GM21717 (cell line): ENCODE data around the gene ULK3.

Source experiments
- ATAC-seq: cut with Tn5 transposase; IDR thresholded peaks from one replicate; pipeline ENCODE4 v1.9.1; 2021; ENCODE audit warnings: mild to moderate bottlenecking, moderate library complexity; ENCODE audit not compliant: unreplicated experiment

ULK3 gene

DNA sequence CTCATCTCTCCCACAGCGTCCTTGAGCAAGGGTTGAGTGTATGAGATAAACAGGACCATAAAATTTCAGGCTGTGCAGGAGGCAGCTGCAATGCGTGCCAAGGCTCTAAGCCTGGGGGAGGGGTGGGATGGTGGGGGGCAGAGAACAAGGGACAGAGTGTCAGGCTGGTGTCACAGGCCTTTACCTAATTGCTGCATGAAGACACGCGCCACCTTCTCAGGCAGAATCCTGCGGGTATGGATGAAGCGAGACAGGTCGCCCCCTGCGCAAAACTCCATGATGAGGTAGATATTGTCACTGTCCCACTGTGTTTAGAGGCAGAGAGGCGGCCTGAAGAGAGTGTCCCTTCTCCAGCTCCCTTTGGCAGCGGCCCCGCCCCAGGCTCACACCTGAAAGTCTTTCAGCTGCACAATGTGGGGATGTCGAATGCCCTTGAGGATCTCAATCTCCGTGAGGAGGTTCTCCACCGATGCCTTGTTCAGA lies 1.0 kb downstream of the ULK3 start:
- no peak for ATAC-seq

- no peak for ATAC-seq
Measured at GRCh38 chr15:74840851-74841775, 1.8 kb downstream of the ULK3 start.

- ATAC-seq: no peak
Measured at GRCh38 chr15:74839526-74840395, 3.2 kb downstream of the ULK3 start.

- ATAC-seq: no peak
Measured at GRCh38 chr15:74838746-74839525, 4.0 kb downstream of the ULK3 start.

DNA sequence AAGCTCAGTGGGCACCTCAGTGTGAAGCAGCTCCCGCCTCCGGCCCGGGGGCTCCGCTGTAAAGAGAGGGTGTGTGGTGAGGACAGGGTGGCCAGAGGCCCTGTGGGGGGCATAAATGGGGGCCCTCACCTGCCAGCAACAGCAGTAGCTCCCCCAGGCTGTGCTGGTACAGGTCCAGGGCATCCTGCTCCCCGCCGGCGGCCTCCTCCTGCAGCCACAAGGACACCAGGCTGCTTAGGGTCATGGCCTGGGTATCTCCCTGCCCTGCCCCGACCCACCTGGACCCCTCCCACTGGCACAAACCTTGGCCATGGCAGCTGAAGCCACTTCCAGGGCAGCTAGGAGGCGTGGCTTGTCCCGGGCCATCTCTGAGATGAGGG lies 4.8 kb downstream of the ULK3 start:
- no peak for ATAC-seq

DNA sequence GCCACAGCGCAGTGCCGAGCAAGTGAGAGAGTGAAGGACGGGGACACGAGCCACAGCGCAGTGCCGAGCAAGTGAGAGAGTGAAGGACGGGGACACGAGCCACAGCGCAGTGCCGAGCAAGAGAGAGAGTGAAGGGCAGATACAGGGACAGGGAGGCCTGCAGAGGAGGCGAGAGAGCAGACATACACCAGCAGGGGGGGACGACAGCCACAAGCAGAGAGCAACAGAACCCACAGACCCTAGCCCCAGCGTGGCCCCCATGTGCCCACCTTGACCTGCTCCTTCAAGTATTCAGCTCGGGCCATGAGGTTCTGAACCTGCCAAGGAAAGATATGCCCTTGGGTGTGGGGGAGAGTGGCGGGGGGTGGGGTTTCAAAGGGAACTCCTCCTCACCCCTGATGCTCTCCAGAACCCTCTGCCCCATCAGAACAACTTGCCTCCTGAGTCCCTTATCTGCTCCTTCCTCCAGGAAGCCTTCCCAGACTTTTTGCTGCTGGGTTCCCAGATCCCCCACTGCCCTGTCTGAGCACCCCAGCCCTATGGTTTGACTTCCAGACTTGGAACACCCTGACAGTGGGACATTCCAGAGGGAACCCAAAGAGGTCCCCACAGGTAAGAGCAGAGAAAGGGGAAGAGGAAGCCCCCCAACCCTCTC lies 5.3 kb downstream of the ULK3 start:
- ATAC-seq: no peak

DNA sequence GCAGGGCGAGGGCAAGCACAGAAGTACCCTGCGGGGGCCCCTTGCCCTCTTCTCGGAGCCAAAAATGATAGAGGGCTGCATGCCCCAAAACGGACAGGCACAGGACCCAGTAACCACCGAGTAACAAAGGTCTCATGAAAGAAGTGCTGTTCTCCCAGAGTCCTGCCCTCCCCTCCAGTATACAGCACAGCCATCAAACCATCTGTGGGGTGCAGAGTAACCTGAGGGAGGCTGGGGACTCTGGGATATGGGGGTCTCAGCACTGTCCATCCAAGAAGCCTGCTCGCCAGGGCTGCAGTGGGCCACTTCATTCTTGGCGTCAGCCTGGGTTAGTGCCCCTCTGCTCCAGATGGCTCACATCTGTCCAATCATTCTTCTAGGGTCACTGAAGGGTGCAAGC lies 6.1 kb downstream of the ULK3 start:
- ATAC-seq: no peak

GRCh38 chr15:74835312-74835823 lies 7.6 kb downstream of the ULK3 start:
- ATAC-seq: no peak

- ATAC-seq: no peak
Measured at GRCh38 chr15:74833376-74834107, 9.4 kb downstream of the ULK3 start.

GRCh38 chr15:74832826-74833225 lies 10.1 kb downstream of the ULK3 start:
- ATAC-seq: no peak

GRCh38 chr15:74831813-74832495 lies 11.0 kb downstream of the ULK3 start:
- ATAC-seq: no peak

GRCh38 chr15:74830868-74831267 lies 12.1 kb downstream of the ULK3 start:
- ATAC-seq: no peak

DNA sequence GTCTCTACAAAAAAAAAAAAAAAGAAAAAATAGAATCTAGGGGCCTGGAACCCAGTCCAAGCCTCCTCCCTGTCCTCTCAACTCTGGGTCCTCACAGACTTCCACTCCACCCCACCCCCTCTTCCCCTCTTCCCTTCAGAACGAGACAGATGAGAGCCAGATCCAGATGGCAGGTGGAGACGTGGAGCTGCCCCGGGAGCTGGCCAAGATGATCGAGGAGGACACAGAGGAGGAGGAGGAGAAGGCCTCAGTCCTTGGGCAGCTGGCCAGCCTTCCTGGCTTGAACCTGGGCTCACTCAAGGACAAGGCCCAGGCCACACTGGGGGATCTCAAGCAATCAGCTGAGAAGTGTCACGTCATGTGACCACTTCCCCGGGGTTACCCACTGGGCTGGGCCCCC lies 13.0 kb downstream of the ULK3 start:
- ATAC-seq: no peak

DNA sequence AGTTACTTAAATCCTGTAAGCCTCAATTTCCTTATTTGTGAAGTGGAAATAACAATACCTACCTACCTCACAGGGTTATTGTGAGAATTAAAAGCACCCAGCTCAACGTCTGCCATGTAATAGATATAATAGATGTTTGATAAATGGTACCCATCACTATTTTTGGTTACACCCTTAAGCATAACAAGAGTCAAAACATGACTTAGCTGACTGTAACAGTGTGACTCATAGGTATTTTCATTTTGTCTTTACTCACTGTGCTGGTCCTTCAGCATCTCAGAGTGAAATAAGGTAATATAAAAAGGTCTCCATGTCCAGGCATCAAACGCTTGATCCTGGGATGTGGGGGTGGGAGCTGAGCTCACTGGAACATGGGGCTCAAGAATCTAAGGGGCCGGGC lies 13.5 kb downstream of the ULK3 start:
- no peak for ATAC-seq

GRCh38 chr15:74828835-74829234 lies 14.1 kb downstream of the ULK3 start:
- no peak for ATAC-seq

GRCh38 chr15:74827614-74828013 lies 15.3 kb downstream of the ULK3 start:
- ATAC-seq: no peak

- ATAC-seq: no peak
Measured at GRCh38 chr15:74826921-74827320, 16.0 kb downstream of the ULK3 start.

- ATAC-seq: no peak
Measured at GRCh38 chr15:74826364-74826819, 16.6 kb downstream of the ULK3 start, which contains the start of gene CPLX3. TSS of gene CPLX3 (plus strand) at chr15:74826627. CDS start at chr15:74826704, 77 bp downstream.

GRCh38 chr15:74825866-74826265 lies 17.1 kb downstream of the ULK3 start:
- no peak for ATAC-seq
